Lung (tissue), 12 donors: ENCODE measurements around the gene PTGER4. TPM values are rescaled to one million over a fixed set of nuclear protein-coding genes. Genes with fewer than 3 reads are reported as not detected.

ENCODE experiments used
- ATAC-seq: fragments of 200-7000 bp; cut with Tn5 transposase; one replicate; pipeline ENCODE4 v1.9.1; 2020; ENCODE audit warnings: moderate number of reproducible peaks; ENCODE audit not compliant: insufficient read depth, low FRiP score
- DNase-seq, 3 donors: peaks; one replicate each; pipeline ENCODE4 v3.0.0-alpha.2; 2013 to 2017
- H3K27ac ChIP-seq, 2 donors: one replicate each; pipeline ENCODE4 v1.5.1; 2013; ENCODE audit warnings: mild to moderate bottlenecking in 2 of 2, moderate library complexity in 2 of 2, control low read depth in 1 of 2, inconsistent platforms in 1 of 2, low read depth in 1 of 2, low read length in 1 of 2
- H3K27me3 ChIP-seq, 3 donors: one replicate each; pipeline ENCODE4 v1.5.1; 2013; ENCODE audit warnings: low read length in 2 of 3; ENCODE audit not compliant: control insufficient read depth in 3 of 3, insufficient read depth in 3 of 3
- H3K36me3 ChIP-seq, 4 donors: one replicate each; pipeline ENCODE4 v1.5.1; 2013; ENCODE audit warnings: low read length in 4 of 4, mild to moderate bottlenecking in 1 of 4, moderate library complexity in 1 of 4; ENCODE audit not compliant: control insufficient read depth in 4 of 4, insufficient read depth in 4 of 4
- H3K4me1 ChIP-seq, 5 donors: one replicate each; pipeline ENCODE4 v1.5.1; 2013; ENCODE audit warnings: low read length in 5 of 5, mild to moderate bottlenecking in 2 of 5, moderate library complexity in 1 of 5; ENCODE audit not compliant: control insufficient read depth in 5 of 5, insufficient read depth in 5 of 5
- H3K4me3 ChIP-seq: one replicate; pipeline ENCODE4 v1.5.1; 2013; ENCODE audit warnings: mild to moderate bottlenecking, control low read depth, moderate library complexity
- H3K9ac ChIP-seq, 2 donors: one replicate each; pipeline ENCODE4 v1.5.1; 2013; ENCODE audit warnings: low read length in 2 of 2, control low read depth in 1 of 2; ENCODE audit not compliant: insufficient read depth in 1 of 2
- H3K9me3 ChIP-seq, 4 donors: one replicate each; pipeline ENCODE4 v1.5.1; 2013; ENCODE audit warnings: low read length in 3 of 4, mild to moderate bottlenecking in 1 of 4, moderate library complexity in 1 of 4; ENCODE audit not compliant: control insufficient read depth in 4 of 4, insufficient read depth in 3 of 4
- WGBS, 2 donors: extraction: QIAGEN DNeasy Blood & Tissue Kit; methylation state at CpG; one replicate each; pipeline ENCODE4 v1.1.7; 2013; 5-methylcytosine and 5-hydroxymethylcytosine counted together
- polyA plus RNA-seq, 2 donors: library from polyadenylated mRNA; stranded (reverse); fragments of 200-250 nt; gene quantifications; one replicate each; pipeline ENCODE4 v1.2.1, GENCODE V29; 2013
- total RNA-seq, 2 donors: library from RNA; depleted of rRNA in 1 of 2; stranded (reverse); fragments of >200 nt in 1 of 2; gene quantifications; one replicate each; pipeline ENCODE4 v1.2.1, GENCODE V29; 2014 to 2021
- TF ChIP-seq, protein P1 (sequence below): IDR thresholded peaks from 2 replicates; pipeline ENCODE4 v1.5.1; 2012; ENCODE audit warnings: mild to moderate bottlenecking; ENCODE audit errors: control extremely low read depth, extremely low read depth
- donor health status: control.
- donor health status: control.
- donor health status: Bipolar disorder and iron deficiency.
- donor health status: healthy.
- donor health status: DM: yes; HTN: yes; CAD: no.

Gene PTGER4
- total and polyA plus RNA-seq, 4 donors = 3.9 to 33.6 (median 29.1) TPM

DNA sequence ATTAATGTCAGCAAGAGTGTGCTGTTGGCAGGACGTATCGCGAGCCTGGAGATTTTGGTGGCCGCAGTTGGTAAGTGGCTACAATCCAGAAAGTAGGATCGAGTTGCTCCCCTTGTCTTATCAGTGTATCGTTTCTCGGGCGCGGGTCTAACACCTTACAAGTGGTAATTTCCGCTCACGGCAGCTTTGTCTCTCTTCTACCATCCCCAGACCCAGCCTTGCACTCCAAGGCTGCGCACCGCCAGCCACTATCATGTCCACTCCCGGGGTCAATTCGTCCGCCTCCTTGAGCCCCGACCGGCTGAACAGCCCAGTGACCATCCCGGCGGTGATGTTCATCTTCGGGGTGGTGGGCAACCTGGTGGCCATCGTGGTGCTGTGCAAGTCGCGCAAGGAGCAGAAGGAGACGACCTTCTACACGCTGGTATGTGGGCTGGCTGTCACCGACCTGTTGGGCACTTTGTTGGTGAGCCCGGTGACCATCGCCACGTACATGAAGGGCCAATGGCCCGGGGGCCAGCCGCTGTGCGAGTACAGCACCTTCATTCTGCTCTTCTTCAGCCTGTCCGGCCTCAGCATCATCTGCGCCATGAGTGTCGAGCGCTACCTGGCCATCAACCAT lies 1.1 kb downstream of the PTGER4 start:
- Histone ChIP-seq H3K9me3 (no peaks in the 10 kb centered on the region), H3K27me3 (peaks cover 0 to 13% (median 13%) of the 10 kb centered on the region in 3 donors), H3K4me3 (peak overlapping the region; percentile 66), H3K4me1 (peaks cover 0 to 50% (median 5%) of the 10 kb centered on the region in 5 donors), H3K36me3 (peaks cover 0 to 2% (median 0%) of the 10 kb centered on the region in 4 donors), H3K9ac (peak overlapping the region in 1 of 2 donors; percentile 70), H3K27ac (peak overlapping the region; percentile 75)
- TF ChIP-seq, protein P1, sequence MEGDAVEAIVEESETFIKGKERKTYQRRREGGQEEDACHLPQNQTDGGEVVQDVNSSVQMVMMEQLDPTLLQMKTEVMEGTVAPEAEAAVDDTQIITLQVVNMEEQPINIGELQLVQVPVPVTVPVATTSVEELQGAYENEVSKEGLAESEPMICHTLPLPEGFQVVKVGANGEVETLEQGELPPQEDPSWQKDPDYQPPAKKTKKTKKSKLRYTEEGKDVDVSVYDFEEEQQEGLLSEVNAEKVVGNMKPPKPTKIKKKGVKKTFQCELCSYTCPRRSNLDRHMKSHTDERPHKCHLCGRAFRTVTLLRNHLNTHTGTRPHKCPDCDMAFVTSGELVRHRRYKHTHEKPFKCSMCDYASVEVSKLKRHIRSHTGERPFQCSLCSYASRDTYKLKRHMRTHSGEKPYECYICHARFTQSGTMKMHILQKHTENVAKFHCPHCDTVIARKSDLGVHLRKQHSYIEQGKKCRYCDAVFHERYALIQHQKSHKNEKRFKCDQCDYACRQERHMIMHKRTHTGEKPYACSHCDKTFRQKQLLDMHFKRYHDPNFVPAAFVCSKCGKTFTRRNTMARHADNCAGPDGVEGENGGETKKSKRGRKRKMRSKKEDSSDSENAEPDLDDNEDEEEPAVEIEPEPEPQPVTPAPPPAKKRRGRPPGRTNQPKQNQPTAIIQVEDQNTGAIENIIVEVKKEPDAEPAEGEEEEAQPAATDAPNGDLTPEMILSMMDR = no peak
- DNase-seq (peak; percentile 35 to 41 (median 37)), ATAC-seq (no peak)
- WGBS, 2 donors = 2 to 7% methylated on average over 37 of the region's 37 CpGs

GRCh38 chr5:40681363-40682153 lies 1.8 kb downstream of the PTGER4 start:
- WGBS, 2 donors = 6 to 12% methylated on average over 60 to 67 of the region's 67 CpGs
- Histone ChIP-seq H3K9ac (peak overlapping the region in 1 of 2 donors; percentile 59), H3K27ac (peak overlapping the region; percentile 70 to 75), H3K36me3 (peaks cover 0 to 2% (median 0%) of the 10 kb centered on the region in 4 donors), H3K27me3 (peaks cover 0 to 13% (median 13%) of the 10 kb centered on the region in 3 donors), H3K4me1 (peaks cover 0 to 57% (median 7%) of the 10 kb centered on the region in 5 donors), H3K4me3 (peak overlapping the region; percentile 66), H3K9me3 (no peaks in the 10 kb centered on the region)
- TF ChIP-seq, protein P1 = no peak
- DNase-seq = peak; percentile 29 to 41 (median 37)
- no peak for ATAC-seq

DNA sequence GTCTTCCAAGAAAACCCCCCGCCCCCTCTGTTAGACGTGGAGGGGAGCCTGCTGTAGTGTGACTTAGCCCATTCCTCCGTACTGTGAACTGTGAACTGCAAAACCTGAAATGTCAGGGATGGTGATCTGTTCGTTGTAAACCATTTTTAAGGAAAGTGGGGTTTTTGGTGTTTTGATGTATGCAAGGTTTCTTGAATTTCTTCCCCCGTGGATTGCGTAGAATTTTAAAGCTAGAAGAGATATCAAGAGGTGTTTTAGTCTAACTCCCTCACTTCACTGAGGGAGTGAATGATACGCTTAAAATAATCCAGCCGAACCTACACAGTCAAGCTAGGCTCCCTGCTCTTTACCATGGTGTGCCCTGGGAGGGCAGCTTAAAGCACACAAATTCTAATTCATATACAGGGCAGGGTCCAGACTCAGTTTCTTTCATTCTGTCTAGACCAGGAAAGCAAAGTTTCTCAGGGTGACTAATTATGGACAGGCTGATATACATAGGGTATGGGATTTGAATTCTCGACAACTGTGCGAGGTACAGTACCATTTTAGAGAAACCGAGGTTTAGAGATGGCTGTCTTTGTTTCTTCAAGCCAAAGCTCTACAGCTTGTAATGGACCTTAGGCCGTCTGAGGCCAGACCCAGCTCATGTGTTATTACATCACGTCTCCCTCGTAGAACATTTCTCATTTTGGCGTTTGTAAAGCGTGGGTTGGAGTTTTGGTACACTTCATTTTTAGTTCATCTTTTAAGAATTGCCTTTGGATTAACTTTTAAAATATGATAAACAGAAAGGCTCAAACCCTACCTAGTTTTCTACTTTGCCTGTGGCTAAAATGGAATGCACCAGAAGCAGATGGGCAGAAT lies 2.7 kb downstream of the PTGER4 start:
- no peak overlapping the region for H3K9ac ChIP-seq
- ATAC-seq (no peak), DNase-seq (peak in 1 of 3 donors; percentile 6)
- peaks cover 0 to 13% (median 13%) of the 10 kb centered on the region in 3 donors for H3K27me3 ChIP-seq
- H3K9me3 ChIP-seq = no peaks in the 10 kb centered on the region
- peak overlapping the region; percentile 17 for H3K4me3 ChIP-seq
- peaks cover 0 to 60% (median 9%) of the 10 kb centered on the region in 5 donors for H3K4me1 ChIP-seq
- 37 to 59% methylated on average over 16 of the region's 16 CpGs for WGBS, 2 donors
- peaks cover 0 to 2% (median 0%) of the 10 kb centered on the region in 4 donors for H3K36me3 ChIP-seq
- TF ChIP-seq, protein P1 = no peak
- H3K27ac ChIP-seq = peak overlapping the region; percentile 70 to 75
